Activated T-cell treated with anti-CD3 and anti-CD28 coated beads, Interleukin-2, amount 50 U/mL, for 72 hours (primary cell): Measurements from ENCODE around the gene SLC25A22. TPM values are rescaled to one million over a fixed set of nuclear protein-coding genes. Genes with fewer than 3 reads are reported as not detected.

ENCODE experiments used
- ATAC-seq, 2 donors: fragments of 150-1000 bp; cut with Tn5 transposase; replicated peaks in 1 of 2; 2 replicates each; pipeline ENCODE4 v1.10.0; 2021; ENCODE audit warnings: moderate library complexity in 2 of 2, mild to moderate bottlenecking in 1 of 2
- DNase-seq, 2 donors: peaks; one replicate each; pipeline ENCODE4 v3.0.0; 2021 to 2022; ENCODE audit warnings: mixed read lengths in 1 of 2
- H3K27ac Mint-ChIP-seq: one replicate; pipeline ENCODE4 v1.8.0; 2022; ENCODE audit warnings: mild to moderate bottlenecking, moderate library complexity, mixed read lengths
- H3K27me3 Mint-ChIP-seq: one replicate; pipeline ENCODE4 v1.8.0; 2022; ENCODE audit warnings: low read depth, mixed read lengths
- H3K36me3 Mint-ChIP-seq, 2 donors: one replicate each; pipeline ENCODE4 v1.8.0; 2022; ENCODE audit warnings: mixed read lengths in 2 of 2, mild to moderate bottlenecking in 1 of 2; ENCODE audit not compliant: insufficient read depth in 2 of 2
- H3K4me1 Mint-ChIP-seq: one replicate; pipeline ENCODE4 v1.8.0; 2022; ENCODE audit warnings: low read depth, mixed read lengths
- H3K4me3 Mint-ChIP-seq, 2 donors: one replicate each; pipeline ENCODE4 v1.8.0; 2022; ENCODE audit warnings: mild to moderate bottlenecking in 2 of 2, mixed read lengths in 2 of 2, moderate library complexity in 2 of 2
- H3K9me3 Mint-ChIP-seq, 2 donors: one replicate each; pipeline ENCODE4 v1.8.0; 2022; ENCODE audit warnings: mixed read lengths in 2 of 2
- total RNA-seq, 2 donors: library from RNA; stranded (reverse); gene quantifications; one replicate each; pipeline ENCODE4 v1.2.3, GENCODE V29; 2022

SLC25A22 gene
- total RNA-seq, 2 donors from 2014 or later, result 30.8 to 40.2 TPM

- H3K27me3 Mint-ChIP-seq, result no peaks in the 10 kb centered on the region
- no peak overlapping the region for H3K27ac Mint-ChIP-seq
- H3K9me3 Mint-ChIP-seq, result no peaks in the 10 kb centered on the region
- peaks cover 12% of the 10 kb centered on the region for H3K4me1 Mint-ChIP-seq
- peaks cover 0 to 1% of the 10 kb centered on the region in 2 donors for H3K36me3 Mint-ChIP-seq
- ATAC-seq, result no peak
- H3K4me3 Mint-ChIP-seq, result no peak overlapping the region
- DNase-seq, result no peak
Observed at GRCh38 chr11:791658-792534, 6.2 kb downstream of the SLC25A22 start.

GRCh38 chr11:790721-791564 is 7.1 kb downstream of the SLC25A22 start:
- ATAC-seq (no peak), DNase-seq (no peak)
- H3K4me3 Mint-ChIP-seq, result no peak overlapping the region
- H3K27me3 Mint-ChIP-seq, result no peaks in the 10 kb centered on the region
- no peak overlapping the region for H3K27ac Mint-ChIP-seq
- peaks cover 2% of the 10 kb centered on the region for H3K4me1 Mint-ChIP-seq
- H3K36me3 Mint-ChIP-seq, result peaks cover 0 to 1% of the 10 kb centered on the region in 2 donors
- H3K9me3 Mint-ChIP-seq, result no peaks in the 10 kb centered on the region

GRCh38 chr11:789943-790342 is 8.1 kb downstream of the SLC25A22 start, which contains the start of gene CEND1:
CEND1 (minus strand) TSS chr11:790090; CDS start chr11:788576, 1,514 bp downstream.
- H3K9me3 Mint-ChIP-seq, result no peaks in the 10 kb centered on the region
- H3K4me1 Mint-ChIP-seq, result no peaks in the 10 kb centered on the region
- ATAC-seq (peak; percentile 54 to 66), DNase-seq (peak; percentile 52 to 63)
- H3K27me3 Mint-ChIP-seq, result no peaks in the 10 kb centered on the region
- no peak within 1 kb of the TSS for H3K27ac Mint-ChIP-seq
- peak within 1 kb of the TSS; percentile 36 to 56 for H3K4me3 Mint-ChIP-seq
- peaks cover 0 to 1% of the 10 kb centered on the region in 2 donors for H3K36me3 Mint-ChIP-seq

- peak overlapping the region; percentile 29 to 56 for H3K4me3 Mint-ChIP-seq
Observed at GRCh38 chr11:788953-789940, 8.8 kb downstream of the SLC25A22 start.

GRCh38 chr11:788009-788640 is 10.0 kb downstream of the SLC25A22 start:
- no peak for ATAC-seq
- no peak for DNase-seq
- no peak overlapping the region for H3K27ac Mint-ChIP-seq

More at GRCh38 chr11:788953-789940, 8.8 kb downstream of the SLC25A22 start:
- no peak for DNase-seq
- Mint-ChIP-seq H3K4me1 (no peaks in the 10 kb centered on the region), H3K27ac (no peak overlapping the region), H3K36me3 (peaks cover 0 to 1% of the 10 kb centered on the region in 2 donors), H3K27me3 (no peaks in the 10 kb centered on the region), H3K9me3 (no peaks in the 10 kb centered on the region)
- ATAC-seq, result no peak

GRCh38 chr11:787084-787675 is 10.9 kb downstream of the SLC25A22 start:
- Mint-ChIP-seq H3K27ac (no peak overlapping the region), H3K4me1 (no peaks in the 10 kb centered on the region), H3K4me3 (no peak overlapping the region), H3K36me3 (peaks cover 0 to 8% of the 10 kb centered on the region in 2 donors), H3K9me3 (no peaks in the 10 kb centered on the region), H3K27me3 (no peaks in the 10 kb centered on the region)
- DNase-seq (no peak), ATAC-seq (no peak)

More at GRCh38 chr11:788009-788640, 10.0 kb downstream of the SLC25A22 start:
- Mint-ChIP-seq H3K36me3 (peaks cover 0 to 8% of the 10 kb centered on the region in 2 donors), H3K4me1 (no peaks in the 10 kb centered on the region), H3K9me3 (no peaks in the 10 kb centered on the region), H3K4me3 (no peak overlapping the region), H3K27me3 (no peaks in the 10 kb centered on the region)

- Mint-ChIP-seq H3K4me1 (no peaks in the 10 kb centered on the region), H3K27ac (no peak overlapping the region), H3K36me3 (peaks cover 0 to 8% of the 10 kb centered on the region in 2 donors), H3K9me3 (no peaks in the 10 kb centered on the region), H3K4me3 (no peak overlapping the region), H3K27me3 (no peaks in the 10 kb centered on the region)
- no peak for DNase-seq
- ATAC-seq, result no peak
Observed at GRCh38 chr11:786235-787083, 11.6 kb downstream of the SLC25A22 start.

- Mint-ChIP-seq H3K27ac (no peak overlapping the region), H3K36me3 (peaks cover 0 to 6% of the 10 kb centered on the region in 2 donors), H3K9me3 (no peaks in the 10 kb centered on the region), H3K4me3 (no peak overlapping the region), H3K27me3 (no peaks in the 10 kb centered on the region), H3K4me1 (no peaks in the 10 kb centered on the region)
- peak in 1 of 2 donors; percentile 36 for DNase-seq
- ATAC-seq, result peak in 1 of 2 donors; percentile 57
Observed at GRCh38 chr11:783581-784015, 14.5 kb downstream of the SLC25A22 start.

- no peak for ATAC-seq
Observed at GRCh38 chr11:782264-783174, 15.6 kb downstream of the SLC25A22 start.

GRCh38 chr11:779955-780532 is 18.0 kb downstream of the SLC25A22 start:
- DNase-seq (no peak), ATAC-seq (no peak)
- Mint-ChIP-seq H3K27me3 (no peaks in the 10 kb centered on the region), H3K4me3 (peak overlapping the region in 1 of 2 donors; percentile 36), H3K9me3 (no peaks in the 10 kb centered on the region), H3K27ac (no peak overlapping the region), H3K4me1 (peaks cover 16% of the 10 kb centered on the region), H3K36me3 (peaks cover 0 to 6% of the 10 kb centered on the region in 2 donors)

More at GRCh38 chr11:782264-783174, 15.6 kb downstream of the SLC25A22 start:
- no peaks in the 10 kb centered on the region for H3K27me3 Mint-ChIP-seq
- DNase-seq, result no peak
- H3K4me1 Mint-ChIP-seq, result no peaks in the 10 kb centered on the region
- no peak overlapping the region for H3K4me3 Mint-ChIP-seq
- no peaks in the 10 kb centered on the region for H3K9me3 Mint-ChIP-seq
- no peak overlapping the region for H3K27ac Mint-ChIP-seq
- H3K36me3 Mint-ChIP-seq, result peaks cover 0 to 6% of the 10 kb centered on the region in 2 donors
